Calu3 (cell line): ENCODE results near the gene ZKSCAN4. TPM values are rescaled to one million over a fixed set of nuclear protein-coding genes. Genes with fewer than 3 reads are reported as not detected.

ENCODE experiments used
- BruUV-seq: library from RNA; stranded (reverse); fragments of 400-500 nt; replicated peaks from 2 replicates; lab custom pipeline; 2021; lab: Mats Ljungman, UMichigan
- CTCF ChIA-PET: fragments of 300-600 bp; sonication (Branson Sonifier 250); formaldehyde crosslinking; loops from one replicate; lab custom pipeline; 2022; ENCODE audit warnings: antibody characterized with exemption; lab: Charles Lee
- DNase-seq: peaks from one replicate; pipeline ENCODE4 v3.0.0; 2022
- H3K27ac Mint-ChIP-seq: one replicate; pipeline ENCODE4 v1.8.0; 2022; ENCODE audit warnings: mixed read lengths; ENCODE audit not compliant: unreplicated experiment
- H3K27me3 Mint-ChIP-seq: one replicate; pipeline ENCODE4 v1.8.0; 2022; ENCODE audit warnings: mixed read lengths; ENCODE audit not compliant: unreplicated experiment
- H3K36me3 Mint-ChIP-seq: one replicate; pipeline ENCODE4 v1.8.0; 2022; ENCODE audit warnings: mild to moderate bottlenecking, moderate library complexity, mixed read lengths; ENCODE audit not compliant: insufficient read depth, unreplicated experiment
- H3K4me1 Mint-ChIP-seq: one replicate; pipeline ENCODE4 v1.8.0; 2022; ENCODE audit warnings: mild to moderate bottlenecking, low read depth, mixed read lengths; ENCODE audit not compliant: unreplicated experiment
- H3K4me3 Mint-ChIP-seq: one replicate; pipeline ENCODE4 v1.8.0; 2022; ENCODE audit warnings: mild to moderate bottlenecking, low read depth, moderate library complexity, mixed read lengths; ENCODE audit not compliant: unreplicated experiment
- H3K9me3 Mint-ChIP-seq: one replicate; pipeline ENCODE4 v1.8.0; 2022; ENCODE audit warnings: low read depth, mixed read lengths; ENCODE audit not compliant: unreplicated experiment
- CTCF ChIP-seq: fragments of 200-600 bp; IDR thresholded peaks from one replicate; pipeline ENCODE4 v1.8.0; 2022; ENCODE audit warnings: antibody characterized with exemption; ENCODE audit not compliant: unreplicated experiment
- intact Hi-C: fragments of 100-400 bp; cut with micrococcal nuclease; formaldehyde crosslinking; loops from one replicate; pipeline ENCODE4 v1.10.0; 2022; ENCODE audit not compliant: unreplicated experiment
- total RNA-seq: library from RNA; stranded (reverse); gene quantifications from 2 replicates; pipeline ENCODE4 v1.2.3, GENCODE V29; 2022

Gene ZKSCAN4
- total RNA-seq, 1 experiment from 2014 or later: 6.7 TPM

- H3K4me3 Mint-ChIP-seq: no peak overlapping the region
- H3K27me3 Mint-ChIP-seq: no peaks in the 10 kb centered on the region
- H3K4me1 Mint-ChIP-seq: peaks cover 10% of the 10 kb centered on the region
- DNase-seq: no peak
- CTCF ChIA-PET: no interaction called here
- H3K36me3 Mint-ChIP-seq: peaks cover 21% of the 10 kb centered on the region
- H3K9me3 Mint-ChIP-seq: peaks cover 4% of the 10 kb centered on the region
- H3K27ac Mint-ChIP-seq: no peak overlapping the region
- BruUV-seq: no TSS peak
- TF ChIP-seq CTCF: no peak
- intact Hi-C loops: no loop called here
Observed at GRCh38 chr6:28248916-28249315, 3.2 kb downstream of the ZKSCAN4 start.

GRCh38 chr6:28245206-28245941 lies 6.7 kb downstream of the ZKSCAN4 start:
- CTCF ChIA-PET: no interaction called here
- TF ChIP-seq CTCF: no peak
- Mint-ChIP-seq H3K27ac (no peak overlapping the region), H3K9me3 (no peaks in the 10 kb centered on the region), H3K4me1 (no peaks in the 10 kb centered on the region), H3K4me3 (no peak overlapping the region), H3K27me3 (no peaks in the 10 kb centered on the region), H3K36me3 (peaks cover 14% of the 10 kb centered on the region)
- intact Hi-C loops: no loop called here
- DNase-seq: no peak
- TSS peak; percentile 8 for BruUV-seq

GRCh38 chr6:28243946-28244345 lies 8.1 kb downstream of the ZKSCAN4 start:
- intact Hi-C loops: no loop called here
- H3K36me3 Mint-ChIP-seq: peaks cover 14% of the 10 kb centered on the region
- H3K27ac Mint-ChIP-seq: no peak overlapping the region
- no peaks in the 10 kb centered on the region for H3K27me3 Mint-ChIP-seq
- H3K4me1 Mint-ChIP-seq: no peaks in the 10 kb centered on the region
- BruUV-seq: no TSS peak
- no peak for DNase-seq
- CTCF ChIA-PET: no interaction called here
- TF ChIP-seq CTCF: no peak
- no peaks in the 10 kb centered on the region for H3K9me3 Mint-ChIP-seq
- H3K4me3 Mint-ChIP-seq: no peak overlapping the region

GRCh38 chr6:28240471-28240870 lies 11.6 kb downstream of the ZKSCAN4 start:
- Mint-ChIP-seq H3K9me3 (peaks cover 3% of the 10 kb centered on the region), H3K4me3 (no peak overlapping the region), H3K4me1 (no peaks in the 10 kb centered on the region), H3K27me3 (no peaks in the 10 kb centered on the region), H3K36me3 (peaks cover 14% of the 10 kb centered on the region), H3K27ac (no peak overlapping the region)
- TF ChIP-seq CTCF: no peak
- CTCF ChIA-PET: no interaction called here
- intact Hi-C loops: no loop called here
- BruUV-seq: no TSS peak
- no peak for DNase-seq
